HG02973 (cell line): ENCODE results near the gene ASTN2.

Source experiments
- ATAC-seq: cut with Tn5 transposase; IDR thresholded peaks from one replicate; pipeline ENCODE4 v1.9.1; 2021; ENCODE audit warnings: moderate library complexity; ENCODE audit not compliant: unreplicated experiment

ASTN2 gene

DNA sequence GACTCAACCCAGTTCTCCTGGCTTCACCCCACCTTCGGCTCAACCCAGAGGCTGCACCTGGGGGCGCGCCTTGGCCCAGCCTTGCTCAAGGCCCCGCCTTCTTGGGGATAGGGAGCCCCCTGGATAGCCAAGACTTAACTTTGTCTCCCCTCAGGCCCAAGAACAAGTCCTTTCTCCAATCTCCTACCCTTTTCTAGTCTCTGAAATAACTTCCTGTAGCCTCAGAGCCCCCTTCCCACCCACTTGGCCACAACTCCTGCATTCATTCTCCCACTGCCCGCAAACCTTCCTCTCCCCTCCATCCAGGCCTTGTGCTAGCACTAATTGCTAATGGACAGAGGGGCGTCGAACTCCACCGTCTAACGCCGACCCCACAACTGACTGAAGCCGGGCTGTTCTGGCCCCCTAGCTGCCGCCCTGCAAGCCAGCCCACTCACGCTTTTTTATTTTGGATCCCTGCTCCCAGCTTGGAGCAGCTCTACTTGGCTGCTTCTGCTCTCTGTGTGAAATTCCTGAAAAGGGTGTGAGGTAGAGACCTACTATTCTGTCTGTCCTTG, 579 bp upstream of the ASTN2 start:
- no peak for ATAC-seq

DNA sequence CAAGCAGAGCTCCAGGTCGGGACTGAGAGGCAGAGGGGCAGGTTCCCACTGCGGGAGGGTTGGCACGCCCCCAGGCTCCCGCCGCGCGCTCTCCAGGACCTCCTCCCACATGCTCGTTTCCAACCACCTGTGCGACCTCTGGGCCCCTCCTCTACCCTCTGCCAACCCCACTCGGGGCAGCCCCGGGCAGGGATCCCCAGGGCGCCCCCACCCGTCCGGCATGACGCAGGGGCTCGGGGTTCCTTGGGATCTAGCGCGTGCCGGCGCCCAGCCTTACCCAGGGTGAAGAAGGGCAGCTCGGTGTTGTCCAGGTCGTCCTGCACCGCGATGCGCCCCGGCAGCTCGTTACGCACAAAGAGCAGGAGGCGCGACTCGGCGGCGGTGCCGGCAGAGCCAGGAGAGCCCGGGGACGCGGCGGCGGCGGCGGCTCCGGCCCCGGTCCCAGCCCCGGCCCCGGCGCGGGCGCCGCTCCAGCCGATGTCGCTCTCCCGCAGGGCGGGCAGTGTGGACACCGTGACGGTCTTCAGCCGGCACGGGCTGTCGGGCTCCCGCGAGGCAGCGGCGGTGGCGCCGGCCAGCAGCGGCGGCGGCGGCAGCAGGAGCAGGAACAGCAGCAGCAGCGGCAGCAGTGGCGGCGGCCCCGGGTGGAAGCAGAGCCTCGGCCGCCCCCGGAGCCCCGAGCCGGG, 494 bp downstream of the ASTN2 start:
- ATAC-seq = no peak

DNA sequence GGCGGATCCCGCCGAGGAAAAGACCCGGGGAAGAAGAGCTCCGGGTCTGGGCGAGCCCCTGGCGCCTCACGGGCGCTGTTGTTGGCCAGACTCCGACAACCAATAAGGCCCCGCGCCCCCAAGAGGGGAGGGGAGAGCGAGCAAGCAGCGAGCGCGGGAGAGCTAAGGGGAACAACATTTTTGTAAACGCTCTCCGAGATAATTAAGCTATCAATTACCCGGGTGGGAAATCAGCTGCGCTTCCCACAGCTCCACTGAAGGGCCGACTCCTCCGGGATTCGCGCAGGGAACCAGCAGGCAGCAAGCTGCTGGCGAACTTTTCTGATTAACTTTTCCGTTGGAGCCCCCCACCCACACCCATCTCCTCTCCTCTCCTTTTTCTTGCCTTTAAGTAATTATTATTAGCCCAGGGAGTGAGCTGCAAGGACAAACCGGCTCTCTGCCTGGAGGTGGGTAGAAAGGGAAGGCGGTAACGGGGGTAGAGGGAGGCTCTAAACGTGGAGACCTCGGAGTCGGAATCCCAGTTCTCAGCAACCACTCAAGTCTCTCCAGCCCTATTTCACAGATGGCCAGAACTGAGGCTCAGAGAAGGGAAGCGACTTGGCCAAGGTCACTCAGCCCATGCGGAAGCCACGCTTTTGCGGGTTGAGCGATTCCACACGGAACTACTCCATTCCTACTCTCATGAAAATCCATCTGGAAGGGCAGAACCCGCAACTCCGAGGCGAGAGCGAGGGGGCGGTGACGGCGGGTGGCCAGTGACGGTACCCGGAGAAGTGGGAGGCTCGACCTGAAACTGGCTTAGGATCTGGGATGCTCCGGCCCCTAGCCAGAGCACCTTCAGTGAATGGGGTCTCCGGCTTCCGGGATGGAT, 1.3 kb downstream of the ASTN2 start:
- no peak for ATAC-seq

DNA sequence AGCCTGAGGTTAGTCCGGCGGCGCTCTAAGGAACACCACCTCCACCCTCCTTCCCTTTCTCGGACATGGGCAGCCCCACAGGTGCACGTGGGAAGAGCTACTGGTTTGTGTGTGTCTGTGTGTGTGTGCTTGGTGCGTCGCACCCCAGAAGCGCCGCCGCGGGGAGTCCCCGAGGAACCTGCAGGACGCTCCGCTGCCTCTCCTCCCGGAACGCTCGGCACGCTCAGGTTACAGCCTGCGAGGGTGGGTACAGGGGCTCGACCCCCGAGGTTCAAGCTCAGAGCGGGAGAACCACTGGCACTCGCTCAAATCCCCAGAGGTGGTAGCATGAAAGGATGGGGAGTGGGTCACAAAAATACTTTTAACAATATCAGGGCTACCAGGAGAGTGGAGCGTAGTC, 2.0 kb downstream of the ASTN2 start:
- no peak for ATAC-seq

- ATAC-seq = no peak
Observed at GRCh38 chr9:117412006-117412715, 2.7 kb downstream of the ASTN2 start.

GRCh38 chr9:117411547-117411946, 3.3 kb downstream of the ASTN2 start:
- peak; percentile 51 for ATAC-seq

DNA sequence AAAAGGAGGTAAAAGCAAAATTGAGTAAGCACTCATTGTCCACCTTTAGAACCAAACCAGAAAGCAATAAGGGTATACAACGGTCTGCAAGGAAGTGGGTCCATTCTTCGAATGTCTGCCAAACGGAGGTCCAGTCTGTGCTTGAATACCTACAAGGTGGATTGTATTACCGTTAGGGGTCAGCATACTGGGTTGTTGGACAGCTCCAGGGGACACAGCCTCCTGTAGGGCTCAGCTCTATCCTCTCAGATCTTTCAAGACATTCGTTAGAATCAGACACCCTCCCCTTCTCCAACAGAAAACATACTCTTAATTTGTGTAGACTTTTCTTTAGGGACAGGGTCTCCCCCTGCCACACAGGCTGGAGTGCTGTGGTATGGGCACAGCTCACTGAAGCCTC, 5.5 kb downstream of the ASTN2 start:
- ATAC-seq = no peak

GRCh38 chr9:117407436-117408022, 7.3 kb downstream of the ASTN2 start:
- ATAC-seq = no peak

DNA sequence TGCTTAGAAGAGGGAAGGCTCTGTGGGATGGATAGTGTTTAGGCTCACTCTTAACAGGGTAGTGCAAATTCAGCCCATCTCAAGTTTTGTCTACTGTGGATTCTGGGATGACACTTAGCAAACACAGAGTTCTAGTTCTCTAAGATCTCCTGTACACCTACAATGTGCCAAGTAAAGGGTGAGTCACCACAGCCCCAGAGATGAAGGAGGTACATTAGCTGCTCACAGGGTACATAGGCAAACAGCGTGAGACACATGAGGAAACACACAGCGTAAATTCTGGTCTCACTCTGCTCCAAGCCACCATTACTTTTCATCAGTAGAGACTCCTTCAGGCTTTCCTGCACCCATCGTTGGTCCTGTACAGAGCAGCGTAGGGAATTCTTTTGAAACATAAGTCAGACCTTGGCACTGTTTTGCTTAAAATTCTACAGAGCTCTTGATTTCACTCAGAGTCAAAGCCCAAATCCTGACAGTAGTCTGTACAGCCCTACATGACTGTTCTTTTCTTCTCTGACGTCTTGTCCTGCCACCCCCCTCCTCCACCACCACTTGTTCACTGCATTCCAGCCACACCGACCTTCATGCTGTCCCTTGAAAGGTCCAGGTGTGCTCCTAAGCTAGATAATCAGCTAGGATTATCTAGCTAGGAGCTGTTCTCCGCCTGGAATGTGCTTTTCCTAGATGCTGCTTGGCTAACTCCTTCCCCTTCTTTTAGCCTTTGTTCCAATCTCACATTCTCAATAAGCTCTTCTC, 8.7 kb downstream of the ASTN2 start:
- ATAC-seq = no peak

DNA sequence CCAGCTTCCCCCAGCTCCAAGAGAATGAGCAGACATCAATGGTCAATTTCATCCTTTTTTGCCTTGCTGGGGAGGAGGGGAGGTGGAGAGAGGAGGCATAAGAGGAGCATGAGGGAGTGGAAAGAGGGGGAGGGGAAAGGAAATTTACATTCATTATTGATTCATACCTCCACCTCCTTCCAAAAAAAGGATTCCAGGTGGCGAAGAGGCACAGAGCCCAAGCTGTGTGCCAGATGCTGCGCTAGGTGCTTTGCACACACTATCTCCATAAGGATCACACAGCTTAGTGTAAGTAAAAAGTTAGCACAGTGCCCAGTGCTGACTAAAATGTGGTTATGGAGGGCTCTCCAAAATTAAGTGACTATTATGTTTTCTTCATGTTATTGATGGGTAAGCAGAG, 11.0 kb downstream of the ASTN2 start:
- no peak for ATAC-seq

- no peak for ATAC-seq
Observed at GRCh38 chr9:117403403-117403811, 11.4 kb downstream of the ASTN2 start.

DNA sequence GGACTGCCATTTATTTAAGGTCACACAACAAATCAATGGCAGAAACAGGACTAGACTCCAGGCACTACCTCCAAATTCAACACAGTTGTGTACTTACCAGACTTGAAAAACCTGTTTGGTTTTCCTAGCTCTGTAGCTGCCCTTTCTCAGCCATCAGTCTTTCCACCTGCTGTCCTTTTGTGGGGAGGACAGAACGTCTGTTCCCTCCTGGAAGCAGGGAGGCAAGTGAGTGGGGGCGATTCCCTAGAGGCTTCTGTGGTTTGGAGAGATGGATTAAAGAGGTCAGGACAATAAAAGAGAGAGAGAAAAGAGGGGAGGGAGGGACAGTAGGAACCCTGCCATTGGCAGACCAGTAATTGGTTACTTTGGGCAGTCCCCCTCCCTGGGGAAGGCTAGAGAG, 14.7 kb downstream of the ASTN2 start:
- ATAC-seq = no peak

DNA sequence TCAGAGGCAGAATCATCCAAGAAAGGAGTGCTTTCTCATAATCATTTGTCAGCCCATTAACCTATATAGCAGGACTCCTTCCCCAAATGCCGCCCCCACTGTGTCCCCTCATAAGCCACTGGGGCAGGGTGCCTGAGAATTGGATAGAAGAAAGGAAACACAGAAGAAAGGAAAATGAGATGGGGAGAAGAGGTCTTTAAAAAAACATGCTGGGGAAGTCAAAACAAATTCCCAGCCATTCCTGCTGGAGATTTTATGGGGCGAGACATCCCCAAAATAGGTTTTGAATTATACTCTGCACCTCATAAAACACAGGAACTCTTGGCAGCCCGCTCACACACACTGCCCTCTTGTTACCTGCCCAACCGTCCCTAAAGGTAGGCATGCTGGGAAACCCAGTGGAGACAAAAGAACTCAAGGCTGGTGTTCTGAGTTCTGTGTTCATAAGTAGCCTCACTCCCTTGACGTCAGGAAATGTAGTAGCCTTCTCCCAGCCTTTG, 19.7 kb downstream of the ASTN2 start:
- no peak for ATAC-seq

GRCh38 chr9:117394655-117395054, 20.2 kb downstream of the ASTN2 start:
- no peak for ATAC-seq

DNA sequence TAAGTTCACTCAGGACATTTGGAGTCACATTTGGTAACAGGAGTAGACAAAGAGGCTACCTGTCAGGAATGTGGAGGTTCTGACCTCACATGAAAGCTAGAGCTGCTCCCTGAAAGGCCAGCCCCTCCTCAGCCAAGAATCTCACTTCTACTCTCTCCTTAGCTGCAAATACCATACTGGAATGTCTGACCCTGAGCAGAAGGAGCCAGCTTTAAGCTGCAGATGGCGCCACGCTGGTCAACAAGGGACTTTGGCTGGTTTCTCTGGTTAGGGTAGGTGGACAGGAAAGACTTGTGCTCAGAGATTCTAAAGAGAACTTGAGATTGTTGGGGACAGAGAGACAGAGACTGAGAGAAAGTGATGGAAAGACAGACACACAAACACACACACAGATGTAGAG, 21.9 kb downstream of the ASTN2 start:
- no peak for ATAC-seq

GRCh38 chr9:117387422-117387821, 27.4 kb downstream of the ASTN2 start:
- no peak for ATAC-seq

DNA sequence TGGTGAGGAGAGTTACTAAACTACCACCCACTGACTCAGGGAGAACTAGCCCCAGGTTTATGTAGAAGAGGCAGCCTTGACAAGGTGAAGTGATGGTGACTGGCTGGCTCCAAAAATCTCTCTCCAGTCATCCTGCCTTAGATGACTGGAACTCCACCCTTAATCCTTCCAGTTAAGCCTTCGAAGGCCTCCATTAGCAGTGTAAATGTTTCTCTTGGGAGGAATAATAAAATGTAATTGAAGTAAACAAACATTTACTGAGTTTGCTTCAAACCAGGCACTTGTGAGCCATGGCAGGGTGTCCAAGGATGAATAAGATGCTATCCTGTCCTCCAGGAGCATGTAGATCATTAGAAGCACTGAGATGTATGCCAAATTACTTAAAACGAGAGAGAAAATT, 35.5 kb downstream of the ASTN2 start:
- no peak for ATAC-seq

DNA sequence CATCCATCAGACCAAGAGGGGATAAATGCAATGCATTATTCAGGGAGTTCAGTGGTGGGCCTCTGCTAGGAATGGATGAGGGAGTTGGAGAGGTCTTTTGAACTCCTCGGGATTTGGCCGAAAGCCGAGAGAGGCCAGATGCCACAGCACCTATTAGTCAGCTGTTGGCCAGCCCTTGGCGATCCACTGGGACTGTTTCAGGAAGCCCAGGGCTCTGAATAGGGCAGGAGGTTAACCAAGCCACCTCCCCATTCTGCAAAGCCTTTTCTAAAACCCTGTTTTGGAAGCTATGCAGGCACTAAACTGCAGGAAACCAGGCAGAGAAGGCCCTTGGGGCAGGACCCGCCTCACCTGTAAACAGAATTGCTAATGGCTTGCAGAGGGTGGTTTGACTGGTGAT, 37.8 kb downstream of the ASTN2 start:
- no peak for ATAC-seq

GRCh38 chr9:117375956-117376355, 38.9 kb downstream of the ASTN2 start:
- ATAC-seq = no peak

DNA sequence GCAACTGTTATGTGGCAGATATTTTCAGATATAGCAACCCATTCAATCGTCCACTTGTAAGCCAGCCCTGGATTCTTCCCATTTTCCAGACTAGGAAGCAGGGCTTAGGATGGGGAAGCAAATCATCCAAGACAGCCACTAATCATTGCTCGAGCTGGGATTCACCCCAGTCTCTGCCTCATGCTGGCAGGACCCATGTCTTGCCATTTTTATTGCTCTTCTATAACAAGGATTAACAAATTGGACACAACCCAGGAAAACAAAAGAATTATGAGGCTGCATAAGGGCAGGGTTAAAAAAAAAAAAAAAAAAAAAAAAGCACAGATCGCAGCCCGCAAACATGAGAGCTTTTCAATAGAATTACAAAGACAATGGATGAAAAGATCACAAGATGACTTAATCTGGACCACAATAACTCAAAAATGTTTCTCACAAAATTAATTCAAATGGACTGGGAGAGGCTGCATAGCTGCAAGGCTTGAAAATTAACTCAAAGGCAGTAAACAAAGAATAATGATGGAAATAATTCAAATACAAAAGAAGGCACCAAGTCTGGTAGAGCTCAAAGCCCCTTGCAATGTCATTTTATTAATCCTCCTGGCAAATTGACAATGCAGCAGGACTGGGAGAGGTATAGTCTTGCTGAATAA, 40.7 kb downstream of the ASTN2 start:
- no peak for ATAC-seq
